ENCODE data around the gene PASD1.
"Not testable (repeated sequence)": the region's sequence is repeated elsewhere in the genome, so short reads cannot be mapped to it uniquely, and the experiment has no call there.

Gene PASD1, protein sequence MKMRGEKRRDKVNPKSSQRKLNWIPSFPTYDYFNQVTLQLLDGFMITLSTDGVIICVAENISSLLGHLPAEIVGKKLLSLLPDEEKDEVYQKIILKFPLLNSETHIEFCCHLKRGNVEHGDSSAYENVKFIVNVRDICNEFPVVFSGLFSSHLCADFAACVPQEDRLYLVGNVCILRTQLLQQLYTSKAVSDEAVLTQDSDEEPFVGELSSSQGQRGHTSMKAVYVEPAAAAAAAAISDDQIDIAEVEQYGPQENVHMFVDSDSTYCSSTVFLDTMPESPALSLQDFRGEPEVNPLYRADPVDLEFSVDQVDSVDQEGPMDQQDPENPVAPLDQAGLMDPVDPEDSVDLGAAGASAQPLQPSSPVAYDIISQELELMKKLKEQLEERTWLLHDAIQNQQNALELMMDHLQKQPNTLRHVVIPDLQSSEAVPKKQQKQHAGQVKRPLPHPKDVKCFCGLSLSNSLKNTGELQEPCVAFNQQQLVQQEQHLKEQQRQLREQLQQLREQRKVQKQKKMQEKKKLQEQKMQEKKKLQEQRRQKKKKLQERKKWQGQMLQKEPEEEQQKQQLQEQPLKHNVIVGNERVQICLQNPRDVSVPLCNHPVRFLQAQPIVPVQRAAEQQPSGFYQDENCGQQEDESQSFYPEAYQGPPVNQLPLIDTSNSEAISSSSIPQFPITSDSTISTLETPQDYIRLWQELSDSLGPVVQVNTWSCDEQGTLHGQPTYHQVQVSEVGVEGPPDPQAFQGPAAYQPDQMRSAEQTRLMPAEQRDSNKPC

DNA sequence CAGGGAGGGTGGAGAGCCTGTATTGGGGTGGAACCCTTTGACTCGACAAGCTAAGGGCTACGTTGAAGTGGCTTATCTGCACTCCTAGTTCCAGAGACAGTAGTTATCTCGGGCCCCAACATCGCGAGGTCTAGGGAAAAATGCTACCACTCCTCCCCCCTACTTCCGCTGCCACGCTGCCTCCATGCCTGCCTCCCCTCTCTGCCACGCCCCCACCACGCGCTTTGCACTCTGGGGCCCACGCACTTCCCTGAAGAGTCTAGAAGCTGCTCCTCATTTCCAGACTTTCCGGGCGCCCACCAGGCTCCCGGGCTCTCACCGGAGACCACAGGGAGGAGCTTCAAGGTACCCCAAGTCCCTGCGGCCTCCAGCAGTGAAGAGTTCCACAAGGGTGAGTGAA is at the start of gene PASD1:
Gene PASD1 (plus strand): TSS at position 227 of the 400 bp plus-strand sequence. CDS start 37,879 bp downstream, outside the sequence.
- DNase-seq = no peak

DNA sequence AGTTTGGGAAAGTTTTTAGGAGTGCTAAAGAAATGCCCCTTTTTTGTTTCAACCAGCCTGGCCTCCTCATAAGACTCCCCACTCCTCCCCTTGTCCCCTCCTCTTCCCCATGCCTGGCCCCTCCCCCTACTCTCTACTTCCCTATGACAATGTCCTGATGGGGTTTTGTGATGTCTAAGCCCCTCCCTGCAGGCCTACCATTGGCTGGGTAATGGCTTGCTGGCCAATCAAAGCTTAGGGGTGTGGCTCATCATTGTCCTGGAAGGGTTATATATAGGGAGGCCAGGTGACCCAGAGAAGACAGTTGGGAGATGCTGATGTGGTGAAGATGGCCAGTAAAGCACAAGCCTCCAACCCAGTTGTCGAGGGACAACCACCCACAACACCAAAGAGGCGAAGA is 48.2 kb upstream of the PASD1 start:
- no peak for DNase-seq

DNA sequence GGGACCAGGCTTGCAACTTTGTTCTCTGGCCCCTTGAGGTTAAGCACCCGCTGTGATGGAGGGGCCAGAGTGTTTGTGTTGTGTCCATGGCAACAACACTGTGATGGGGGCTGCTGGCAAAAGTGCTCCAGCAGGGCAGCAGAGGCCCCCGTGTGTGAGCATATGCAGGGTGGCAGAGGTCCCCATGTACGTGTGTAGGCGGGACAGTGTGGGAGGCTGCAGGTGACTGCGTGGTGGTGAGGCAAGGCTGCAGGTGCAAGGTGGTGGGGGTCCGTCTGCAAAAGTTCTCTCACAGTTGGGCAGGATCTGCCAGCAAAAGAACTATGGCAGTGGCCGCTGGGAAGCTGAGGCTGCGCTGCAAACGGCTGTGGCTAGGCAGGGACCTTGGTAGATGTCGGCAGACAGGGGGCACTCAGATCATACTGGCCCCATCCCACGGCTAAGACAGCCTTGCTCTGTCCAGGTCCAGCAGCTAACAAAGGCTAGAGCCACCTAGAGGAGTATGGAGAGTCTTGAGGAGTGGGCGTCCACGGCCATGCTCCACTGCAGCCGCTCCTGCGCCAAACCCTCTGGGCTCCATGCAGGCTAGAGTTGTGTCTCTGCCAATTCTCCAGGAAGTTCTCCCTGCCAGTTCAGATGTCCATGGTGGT is 46.8 kb upstream of the PASD1 start:
- no peak for DNase-seq

DNA sequence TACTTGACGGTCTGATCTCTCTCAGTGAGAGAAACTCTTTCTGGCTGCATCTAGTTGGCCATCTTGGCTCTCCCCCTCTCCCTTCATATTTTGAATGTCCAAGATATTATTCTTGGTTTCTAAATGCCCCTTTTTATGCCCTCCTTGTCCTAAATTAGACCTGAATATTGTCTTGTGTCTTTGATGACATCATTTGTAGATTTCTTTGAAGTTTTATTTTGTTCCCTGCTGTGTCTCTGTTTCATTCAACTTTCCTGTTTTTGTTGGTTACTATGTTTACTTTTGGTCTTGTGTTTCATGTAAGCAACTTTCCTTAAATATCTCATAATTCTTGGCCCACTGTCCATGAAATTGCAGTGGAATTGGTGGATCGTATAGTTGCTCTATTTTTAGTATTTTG is 46.1 kb upstream of the PASD1 start:
- DNase-seq = no peak

DNA sequence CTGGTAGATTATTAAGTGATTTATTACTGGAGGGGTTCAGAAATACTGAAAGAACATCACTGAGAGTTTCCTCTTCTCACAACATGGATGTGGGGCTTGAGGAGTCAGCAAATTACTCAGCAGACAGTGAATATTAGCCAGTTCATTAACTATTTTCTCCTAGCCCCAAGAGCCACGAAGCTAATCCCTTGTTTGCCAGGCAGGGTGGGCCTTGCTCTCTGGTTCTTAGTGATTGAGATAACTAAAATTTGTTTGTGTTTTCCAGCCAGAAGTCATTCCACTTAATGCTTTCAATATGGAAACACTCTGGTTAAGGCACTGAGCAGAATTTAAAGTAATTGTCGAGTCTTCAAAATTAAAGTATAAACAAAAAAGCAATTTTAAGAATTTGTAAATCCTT is 40.1 kb upstream of the PASD1 start:
- DNase-seq = no peak

DNA sequence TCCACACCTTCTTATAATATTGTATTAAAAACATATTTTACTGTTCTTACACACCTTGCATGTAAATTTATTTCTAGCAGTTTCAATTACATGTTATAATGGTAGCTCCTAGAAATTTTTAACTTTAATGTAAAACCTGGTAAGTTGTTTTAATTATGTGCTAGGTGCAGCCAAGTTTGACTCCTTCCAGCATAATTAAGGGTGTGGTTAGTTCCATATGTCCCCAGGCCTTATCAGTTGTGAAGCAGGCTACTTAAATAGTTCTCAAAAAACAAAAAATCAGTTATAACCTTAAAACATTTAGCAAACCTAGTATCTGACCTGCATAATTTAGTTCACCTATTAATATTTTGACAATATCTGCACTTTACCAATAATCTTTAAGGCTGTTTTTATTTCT is 26.9 kb upstream of the PASD1 start:
- DNase-seq = no peak

DNA sequence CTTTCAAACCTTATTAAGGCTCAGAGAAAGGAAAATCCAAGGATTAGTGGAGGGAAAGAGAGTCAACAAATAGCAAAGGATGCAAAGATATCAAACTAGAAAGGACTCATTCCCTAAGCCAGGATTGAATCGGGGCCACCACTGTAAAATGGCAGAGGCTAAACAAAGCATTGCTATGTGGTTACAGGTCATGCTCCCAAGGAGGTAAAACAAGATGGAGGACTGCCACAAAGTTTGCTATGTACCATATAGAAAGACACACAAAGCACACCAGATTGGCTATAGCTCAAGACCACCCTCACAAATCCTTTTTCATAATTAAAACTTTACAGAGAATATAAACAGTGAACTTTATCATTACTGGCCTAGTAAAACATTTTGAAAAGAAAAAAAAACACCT is 25.9 kb upstream of the PASD1 start:
- no peak for DNase-seq

DNA sequence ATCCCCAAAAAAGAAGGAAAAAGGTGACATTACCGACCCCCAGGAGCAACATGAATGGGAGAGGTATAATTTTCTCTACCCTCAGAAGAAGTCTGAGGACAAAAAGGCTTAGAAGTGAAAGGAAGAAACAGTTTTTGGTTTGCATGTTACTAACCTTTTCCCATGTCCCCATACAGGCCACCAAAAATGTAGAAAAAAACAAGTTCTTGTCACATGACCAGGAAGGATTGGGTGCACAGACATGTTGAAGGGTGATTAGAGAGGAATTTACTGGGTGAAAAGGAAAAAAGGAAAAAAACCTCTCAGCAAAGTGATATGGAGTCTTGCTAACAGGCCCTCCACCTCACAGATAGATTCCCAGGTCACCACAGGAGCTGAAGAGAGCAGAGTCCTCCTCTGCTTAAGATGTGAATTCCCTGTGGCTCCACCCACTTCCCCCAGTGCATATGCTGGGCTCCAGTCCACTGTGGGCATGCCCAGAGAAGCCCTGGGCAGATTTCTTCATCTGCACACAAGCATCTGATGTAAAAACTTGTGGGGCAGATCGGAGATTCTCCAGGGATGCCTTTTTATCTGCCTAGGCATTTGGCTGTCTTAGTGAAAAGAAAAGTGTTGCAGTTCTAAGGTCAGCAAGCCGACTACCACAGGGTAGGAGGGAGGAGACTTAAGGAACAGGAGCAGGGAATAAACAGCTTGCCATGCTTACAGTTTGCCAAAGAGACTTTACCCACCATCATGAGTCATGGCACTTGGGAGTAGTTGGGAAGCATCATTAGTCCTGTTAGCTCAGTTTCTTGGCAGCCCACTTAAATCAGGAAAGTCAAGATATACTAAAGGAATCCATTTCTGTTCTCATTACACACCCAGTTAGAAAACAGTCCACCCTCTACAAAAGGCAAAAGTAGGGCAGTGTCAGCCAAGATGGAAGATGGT is 25.0 kb upstream of the PASD1 start:
- DNase-seq = no peak

DNA sequence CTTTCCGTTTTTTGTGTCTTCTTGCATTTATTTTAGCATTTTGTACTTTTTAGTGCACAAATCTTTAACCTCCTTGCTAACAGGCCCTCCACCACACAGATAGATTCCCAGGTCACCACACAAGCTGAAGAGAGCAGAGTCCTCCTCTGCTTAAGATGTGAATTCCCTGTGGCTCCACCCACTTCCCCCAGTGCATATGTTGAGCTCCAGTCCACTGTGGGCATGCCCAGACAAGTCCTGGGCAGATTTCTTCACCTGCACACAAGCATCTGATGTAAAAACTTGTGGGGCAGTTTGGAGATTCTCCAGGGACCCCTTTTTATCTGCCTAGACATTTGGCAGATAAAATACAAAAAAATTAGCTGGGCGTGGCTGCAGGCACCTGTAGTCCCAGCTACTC is 19.8 kb upstream of the PASD1 start:
- no peak for DNase-seq

DNA sequence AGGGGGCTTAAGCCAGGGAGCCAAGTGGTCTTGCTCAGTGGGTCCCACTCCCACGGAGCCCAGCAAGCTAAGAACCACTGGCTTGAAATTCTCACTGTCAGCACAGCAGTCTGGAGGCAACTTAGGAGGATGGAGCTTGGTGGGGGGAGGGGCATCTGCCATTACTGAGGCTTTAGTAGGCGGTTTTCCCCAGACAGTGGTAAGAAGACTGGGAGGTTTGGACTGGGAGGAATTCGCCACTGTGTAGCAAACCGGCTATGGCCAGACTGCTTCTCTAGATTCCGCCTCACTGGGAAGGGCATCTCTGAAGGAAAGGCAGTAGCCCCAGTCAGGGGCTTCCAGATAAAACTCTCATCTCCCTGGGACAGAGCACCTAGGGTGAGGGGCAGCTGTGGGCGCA is 17.2 kb upstream of the PASD1 start:
- not testable (repeated sequence) for DNase-seq

DNA sequence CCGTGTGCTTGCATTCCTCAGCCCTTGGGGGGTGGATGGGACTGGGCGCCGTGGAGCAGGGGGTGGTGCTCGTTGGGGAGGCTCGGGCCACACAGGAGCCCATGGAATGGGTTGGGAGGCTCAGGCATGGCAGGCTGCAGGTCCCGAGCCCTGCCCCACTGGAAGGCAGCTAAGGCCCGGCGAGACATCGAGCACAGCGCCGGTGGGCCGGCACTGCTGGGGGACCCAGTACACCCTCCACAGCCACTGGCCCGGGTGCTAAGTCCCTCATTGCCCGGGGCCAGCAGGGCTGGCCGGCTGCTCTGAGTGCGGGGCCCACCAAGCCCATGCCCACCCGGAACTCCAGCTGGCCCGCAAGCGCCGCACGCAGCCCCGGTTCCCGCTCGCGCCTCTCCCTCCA is 12.3 kb upstream of the PASD1 start:
- not testable (repeated sequence) for DNase-seq

DNA sequence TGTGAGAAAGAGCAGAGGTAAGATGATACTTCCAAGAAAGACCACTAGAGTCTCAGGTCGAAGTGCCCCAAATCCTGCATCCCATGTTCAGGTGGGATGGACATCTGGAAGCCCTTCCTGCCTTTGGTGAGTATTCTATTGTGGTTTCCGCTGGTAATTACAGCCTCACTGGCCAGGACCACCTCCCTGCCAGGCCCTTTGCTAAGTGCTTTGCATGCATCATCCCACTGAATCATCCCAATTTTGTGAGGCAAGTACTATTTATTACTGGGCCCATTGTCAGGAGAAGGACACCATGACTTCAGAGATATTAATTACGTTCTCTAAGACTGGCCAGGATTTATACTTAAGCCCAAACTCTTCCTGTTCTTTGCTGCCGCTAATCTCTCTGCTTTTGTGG is 10.7 kb upstream of the PASD1 start:
- DNase-seq = no peak

DNA sequence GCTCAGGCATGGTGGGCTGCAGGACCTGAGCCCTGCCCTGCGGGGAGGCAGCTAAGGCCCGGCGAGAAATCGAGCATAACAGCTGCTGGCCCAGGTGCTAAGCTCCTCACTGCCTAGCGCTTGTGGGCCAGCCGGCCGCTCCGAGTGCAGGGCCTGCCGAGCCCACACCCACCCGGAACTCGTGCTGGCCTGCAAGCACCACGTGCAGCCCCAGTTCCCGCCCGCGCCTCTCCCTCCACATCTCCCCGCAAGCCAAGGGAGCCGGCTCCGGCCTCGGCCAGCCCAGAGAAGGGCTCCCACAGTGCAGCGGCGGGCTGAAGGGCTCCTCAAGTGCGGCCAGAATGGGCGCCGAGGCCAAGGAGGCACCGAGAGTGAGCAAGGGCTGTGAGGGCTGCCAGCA is 8.2 kb upstream of the PASD1 start:
- DNase-seq = not testable (repeated sequence)

DNA sequence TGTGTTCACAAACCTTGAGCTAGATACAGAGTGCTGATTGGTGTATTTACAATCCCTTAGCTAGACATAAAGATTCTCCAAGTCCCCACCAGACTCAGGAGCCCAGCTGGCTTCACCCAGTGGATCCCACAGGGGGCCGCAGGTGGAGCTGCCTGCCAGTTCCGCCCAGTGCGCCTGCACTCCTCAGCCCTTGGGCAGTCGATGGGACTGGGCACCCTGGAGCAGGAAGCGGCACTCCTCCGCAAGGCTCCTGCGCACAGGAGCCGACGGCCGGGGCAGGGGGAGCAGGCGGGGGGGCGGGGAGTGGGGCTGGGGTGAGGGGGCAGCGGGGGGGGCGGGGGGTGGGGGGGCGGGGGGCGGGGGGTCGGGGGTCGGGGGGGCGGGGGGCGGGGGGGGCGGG is 990 bp upstream of the PASD1 start:
- DNase-seq = not testable (repeated sequence)

DNA sequence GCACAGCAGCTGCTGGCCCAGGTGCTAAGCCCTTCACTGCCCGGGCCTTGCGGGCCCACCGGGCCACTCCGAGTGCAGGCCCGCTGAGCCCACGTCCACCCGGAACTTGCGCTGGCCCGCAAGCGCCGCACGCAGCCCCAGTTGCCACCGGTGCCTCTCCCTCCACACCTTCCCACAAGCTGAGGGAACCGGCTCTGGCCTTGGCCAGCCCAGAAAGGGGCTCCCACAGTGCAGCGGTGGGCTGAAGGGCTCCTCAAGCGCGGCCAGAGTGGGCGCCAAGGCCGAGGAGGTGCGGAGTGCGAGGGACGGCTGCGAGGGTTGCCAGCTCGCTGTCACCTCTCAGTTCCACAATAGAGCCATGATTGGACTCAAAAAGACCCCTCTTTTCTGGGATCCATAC is 472 bp upstream of the PASD1 start:
- DNase-seq = not testable (repeated sequence)

DNA sequence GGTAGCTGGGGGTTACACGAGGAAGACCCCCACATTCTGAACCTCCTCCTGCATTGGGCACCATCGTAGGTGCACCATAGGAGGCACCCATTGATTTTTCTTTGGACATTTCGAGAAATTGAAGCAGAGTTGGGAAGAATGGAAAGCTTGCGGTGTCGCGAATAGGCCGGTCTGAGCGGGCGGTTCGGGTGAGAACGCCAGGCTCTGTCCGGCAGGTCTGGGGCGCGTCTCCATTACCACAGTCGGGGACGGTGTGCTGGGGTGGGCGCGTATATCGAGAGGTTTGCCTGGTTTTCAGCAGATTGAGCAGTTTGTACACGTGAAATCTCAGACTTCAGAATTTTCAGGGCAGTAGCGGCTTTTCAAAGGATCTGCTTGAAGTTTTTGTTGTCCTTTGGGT is 560 bp downstream of the PASD1 start:
- no peak for DNase-seq

DNA sequence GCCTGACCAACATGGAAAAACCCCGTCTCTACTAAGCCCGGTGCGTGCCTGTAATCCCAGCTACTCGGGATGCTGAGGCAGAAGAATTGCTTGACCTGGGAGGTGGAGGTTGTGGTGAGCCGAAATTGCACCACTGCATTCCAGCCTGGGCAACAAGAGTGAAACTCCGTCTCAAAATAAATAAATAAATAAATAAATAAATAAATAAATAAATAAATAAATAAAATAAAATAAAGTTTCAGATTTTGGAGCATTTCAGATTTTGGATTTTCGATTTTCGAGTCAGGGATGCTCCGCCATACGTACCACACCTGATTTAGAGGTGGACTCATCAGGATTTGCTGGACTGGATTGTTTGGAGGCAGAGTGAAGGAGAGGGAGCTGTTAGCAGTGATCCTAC is 3.4 kb downstream of the PASD1 start:
- DNase-seq = not testable (repeated sequence)

DNA sequence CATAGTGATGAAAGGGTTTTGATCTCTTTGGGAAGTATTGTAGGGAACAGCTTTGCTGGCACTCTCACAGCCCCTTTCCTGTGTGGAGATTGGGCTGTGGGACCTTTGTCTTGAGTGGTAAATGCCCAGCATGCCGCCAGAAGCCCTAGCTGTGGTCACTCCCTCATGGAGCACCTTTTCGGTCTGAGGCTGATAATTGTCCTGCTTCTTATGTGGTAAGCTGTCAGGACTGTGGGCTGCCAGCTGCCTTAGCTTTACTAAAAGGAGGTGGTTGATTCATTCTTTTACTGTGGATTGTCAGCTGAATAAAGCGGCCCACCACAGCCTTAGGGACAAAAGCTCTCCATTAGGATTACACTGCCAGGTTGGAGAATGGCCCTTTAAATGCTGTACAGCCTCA is 7.1 kb downstream of the PASD1 start:
- no peak for DNase-seq

DNA sequence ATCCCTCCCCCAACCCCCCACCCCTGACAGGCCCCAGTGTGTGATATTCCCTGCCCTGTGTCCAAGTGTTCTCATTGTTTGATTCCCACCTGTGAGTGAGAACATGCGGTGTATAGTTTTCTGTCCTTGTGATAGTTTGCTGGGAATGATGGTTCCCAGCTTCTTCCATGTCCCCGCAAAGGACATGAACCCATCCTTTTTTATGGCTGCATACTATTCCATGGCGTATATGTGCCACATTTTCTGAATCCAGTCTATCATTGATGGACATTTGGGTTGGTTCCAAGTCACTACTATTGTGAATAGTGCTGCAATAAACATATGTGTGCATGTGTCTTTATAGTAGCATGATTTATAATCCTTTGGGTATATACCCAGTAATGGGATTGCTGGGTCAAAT is 29.9 kb downstream of the PASD1 start:
- not testable (repeated sequence) for DNase-seq

DNA sequence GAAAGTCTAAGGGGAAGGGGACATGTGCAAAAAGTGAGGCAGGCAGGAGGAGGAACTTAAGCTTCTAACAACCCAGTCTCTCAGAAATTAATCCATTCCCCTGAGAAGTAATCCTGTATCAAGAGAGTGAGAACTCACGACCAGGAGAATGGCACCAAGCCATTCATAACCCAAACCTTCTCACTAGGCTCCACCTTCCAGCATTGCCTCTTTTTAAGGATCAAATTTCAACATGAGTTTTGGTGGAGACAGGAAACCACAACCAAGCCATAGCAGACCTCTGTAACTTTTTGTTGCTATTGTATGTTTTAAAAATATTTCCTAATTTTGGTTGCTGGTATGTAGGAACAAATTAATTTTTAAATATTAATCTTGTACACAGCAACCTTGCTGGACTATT is 32.8 kb downstream of the PASD1 start:
- no peak for DNase-seq

DNA sequence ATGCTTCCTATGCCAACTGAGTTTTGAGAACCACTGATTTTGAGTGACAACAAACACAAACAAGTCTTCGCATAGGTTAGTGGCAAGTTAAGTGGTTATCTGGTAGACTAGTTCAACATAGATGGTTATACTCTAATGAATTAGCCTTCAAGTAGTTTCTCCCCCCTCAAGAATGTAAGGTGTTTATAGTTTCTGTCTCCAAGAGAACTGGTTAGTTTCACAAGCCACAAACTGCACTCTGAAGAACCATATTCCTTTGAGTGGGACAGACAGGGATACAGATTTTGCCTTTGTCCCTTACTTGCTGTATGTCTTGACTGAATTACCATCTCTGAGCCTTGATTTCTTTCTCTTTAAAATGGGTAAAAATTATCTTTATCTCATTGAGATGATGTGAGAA is 41.5 kb downstream of the PASD1 start:
- DNase-seq = no peak

DNA sequence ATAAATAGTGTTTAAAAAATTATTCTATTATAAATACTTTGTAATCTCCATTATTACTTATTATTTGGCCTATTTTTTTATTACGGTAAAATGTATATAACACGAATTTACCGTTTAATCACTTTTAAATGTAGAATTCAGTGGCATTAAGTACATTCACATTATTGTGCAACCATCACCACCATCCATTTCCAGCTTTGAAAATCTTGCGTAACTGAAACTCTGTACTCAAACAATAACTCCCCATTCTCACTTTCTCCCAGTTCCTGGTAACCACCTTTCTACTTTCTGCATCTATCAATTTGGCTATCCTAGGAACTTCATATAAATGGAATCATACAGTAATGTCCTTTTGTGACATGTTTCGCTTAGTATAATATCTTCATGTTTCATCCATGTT is 45.7 kb downstream of the PASD1 start:
- DNase-seq = no peak

DNA sequence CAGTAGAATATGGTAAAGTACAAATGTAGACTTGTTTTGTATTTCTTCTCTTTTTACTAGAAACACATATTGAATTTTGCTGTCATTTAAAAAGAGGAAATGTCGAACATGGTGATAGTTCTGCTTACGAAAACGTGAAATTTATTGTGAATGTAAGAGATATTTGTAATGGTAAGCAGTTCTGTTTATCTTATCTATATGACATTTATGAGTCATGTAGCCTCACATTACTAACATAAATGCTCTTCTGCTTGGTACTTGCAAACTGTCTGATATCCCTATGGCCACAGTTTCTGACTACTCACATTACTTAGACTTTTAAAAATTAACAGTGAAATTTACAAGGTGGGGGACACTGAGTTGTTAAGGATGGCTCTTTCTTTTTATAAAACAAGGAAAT is 57.9 kb downstream of the PASD1 start:
- DNase-seq = no peak

Measured in stimulated activated CD4-positive, alpha-beta T cell treated with anti-CD3 and anti-CD28 coated beads, Interleukin-12 subunit alpha, Interleukin-12 subunit beta, amount 100 ng/mL, for 4 hours (primary cell).